Calu3 (cell line): Measurements from ENCODE around the gene CEP41. TPM values are rescaled to one million over a fixed set of nuclear protein-coding genes. Genes with fewer than 3 reads are reported as not detected.

ENCODE experiments used
- BruUV-seq: library from RNA; stranded (reverse); fragments of 400-500 nt; replicated peaks from 2 replicates; lab custom pipeline; 2021; lab: Mats Ljungman, UMichigan
- CTCF ChIA-PET: fragments of 300-600 bp; sonication (Branson Sonifier 250); formaldehyde crosslinking; loops from one replicate; lab custom pipeline; 2022; ENCODE audit warnings: antibody characterized with exemption; lab: Charles Lee
- DNase-seq: peaks from one replicate; pipeline ENCODE4 v3.0.0; 2022
- H3K27ac Mint-ChIP-seq: one replicate; pipeline ENCODE4 v1.8.0; 2022; ENCODE audit warnings: mixed read lengths; ENCODE audit not compliant: unreplicated experiment
- H3K27me3 Mint-ChIP-seq: one replicate; pipeline ENCODE4 v1.8.0; 2022; ENCODE audit warnings: mixed read lengths; ENCODE audit not compliant: unreplicated experiment
- H3K36me3 Mint-ChIP-seq: one replicate; pipeline ENCODE4 v1.8.0; 2022; ENCODE audit warnings: mild to moderate bottlenecking, moderate library complexity, mixed read lengths; ENCODE audit not compliant: insufficient read depth, unreplicated experiment
- H3K4me1 Mint-ChIP-seq: one replicate; pipeline ENCODE4 v1.8.0; 2022; ENCODE audit warnings: mild to moderate bottlenecking, low read depth, mixed read lengths; ENCODE audit not compliant: unreplicated experiment
- H3K4me3 Mint-ChIP-seq: one replicate; pipeline ENCODE4 v1.8.0; 2022; ENCODE audit warnings: mild to moderate bottlenecking, low read depth, moderate library complexity, mixed read lengths; ENCODE audit not compliant: unreplicated experiment
- H3K9me3 Mint-ChIP-seq: one replicate; pipeline ENCODE4 v1.8.0; 2022; ENCODE audit warnings: low read depth, mixed read lengths; ENCODE audit not compliant: unreplicated experiment
- CTCF ChIP-seq: fragments of 200-600 bp; IDR thresholded peaks from one replicate; pipeline ENCODE4 v1.8.0; 2022; ENCODE audit warnings: antibody characterized with exemption; ENCODE audit not compliant: unreplicated experiment
- intact Hi-C: fragments of 100-400 bp; cut with micrococcal nuclease; formaldehyde crosslinking; loops from one replicate; pipeline ENCODE4 v1.10.0; 2022; ENCODE audit not compliant: unreplicated experiment
- total RNA-seq: library from RNA; stranded (reverse); gene quantifications from 2 replicates; pipeline ENCODE4 v1.2.3, GENCODE V29; 2022

Gene CEP41
- total RNA-seq, 1 experiment from 2014 or later: 21.6 TPM

- no peak for TF ChIP-seq CTCF
- intact Hi-C loops: no loop called here
- H3K4me3 Mint-ChIP-seq: no peak overlapping the region
- H3K27me3 Mint-ChIP-seq: no peaks in the 10 kb centered on the region
- CTCF ChIA-PET: interaction anchor here (0.5 kb wide), 1 partner anchor 704 kb away, joined by 5 read pairs; no protein-coding TSS in a partner anchor
- DNase-seq: no peak
- H3K4me1 Mint-ChIP-seq: no peaks in the 10 kb centered on the region
- no peak overlapping the region for H3K27ac Mint-ChIP-seq
- no peaks in the 10 kb centered on the region for H3K9me3 Mint-ChIP-seq
- no TSS peak for BruUV-seq
- H3K36me3 Mint-ChIP-seq: no peaks in the 10 kb centered on the region
Measured at GRCh38 chr7:130386876-130387275, 53.9 kb downstream of the CEP41 start.

GRCh38 chr7:130385600-130386066 is 55.2 kb downstream of the CEP41 start:
- no TSS peak for BruUV-seq
- Mint-ChIP-seq H3K36me3 (no peaks in the 10 kb centered on the region), H3K4me3 (no peak overlapping the region), H3K4me1 (no peaks in the 10 kb centered on the region), H3K9me3 (no peaks in the 10 kb centered on the region), H3K27ac (no peak overlapping the region), H3K27me3 (peaks cover 7% of the 10 kb centered on the region)
- intact Hi-C loops: no loop called here
- no peak for DNase-seq
- no peak for TF ChIP-seq CTCF
- CTCF ChIA-PET: no interaction called here

DNA sequence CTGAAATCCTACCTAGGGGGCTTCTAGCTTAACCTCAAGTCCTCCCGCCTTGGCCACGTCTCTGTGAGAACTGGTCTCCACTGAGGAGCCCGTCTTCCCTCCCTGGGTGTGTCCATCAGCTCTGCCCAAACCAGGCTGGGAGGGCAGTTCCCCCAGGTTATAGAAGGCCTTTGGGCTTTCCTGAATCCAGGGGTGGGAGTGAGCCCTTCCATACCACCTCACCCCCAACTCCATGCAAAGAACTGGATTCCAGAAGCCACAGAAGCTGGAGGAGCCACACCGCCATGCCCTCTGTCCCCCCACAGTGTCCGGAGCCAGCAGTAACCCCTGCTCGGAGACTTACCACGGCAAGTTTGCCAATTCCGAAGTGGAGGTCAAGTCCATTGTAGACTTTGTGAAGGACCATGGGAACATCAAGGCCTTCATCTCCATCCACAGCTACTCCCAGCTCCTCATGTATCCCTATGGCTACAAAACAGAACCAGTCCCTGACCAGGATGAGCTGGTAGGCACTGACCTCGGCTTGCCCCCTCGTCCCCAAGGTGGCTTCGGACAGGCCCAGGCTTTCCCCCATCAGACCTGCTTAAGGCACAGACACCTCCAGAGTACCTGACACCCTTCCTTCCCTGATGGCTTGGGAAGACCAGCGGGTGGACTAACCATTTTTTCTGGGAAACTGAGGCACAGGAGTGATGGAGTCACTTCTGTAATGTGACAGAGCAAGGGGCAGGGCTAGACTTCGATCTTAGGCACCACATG is 55.8 kb downstream of the CEP41 start:
- CTCF ChIA-PET: no interaction called here
- Mint-ChIP-seq H3K27me3 (peaks cover 13% of the 10 kb centered on the region), H3K4me3 (no peak overlapping the region), H3K27ac (no peak overlapping the region), H3K4me1 (no peaks in the 10 kb centered on the region), H3K9me3 (no peaks in the 10 kb centered on the region), H3K36me3 (no peaks in the 10 kb centered on the region)
- no peak for DNase-seq
- intact Hi-C loops: no loop called here
- no TSS peak for BruUV-seq
- no peak for TF ChIP-seq CTCF

DNA sequence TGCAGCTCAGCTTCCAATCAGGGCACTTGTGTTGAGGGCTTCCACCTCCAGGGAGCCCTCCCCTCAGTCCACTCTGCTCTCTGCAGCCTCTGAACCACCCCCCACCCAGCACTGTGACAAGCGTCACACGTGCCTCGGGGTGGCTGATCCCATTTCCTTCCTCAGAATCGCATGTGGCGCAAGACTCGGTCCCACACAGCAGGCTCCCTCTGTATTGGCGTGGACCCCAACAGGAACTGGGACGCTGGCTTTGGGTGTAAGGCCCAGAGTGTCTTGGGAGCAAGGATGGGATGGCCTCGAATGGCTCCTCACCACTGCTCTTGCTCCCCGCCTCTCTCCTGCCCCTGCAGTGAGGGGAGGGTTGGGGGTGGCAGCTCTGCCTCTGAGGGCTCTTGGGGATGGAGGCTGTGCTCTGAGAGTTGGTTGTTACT is 56.4 kb downstream of the CEP41 start:
- Mint-ChIP-seq H3K9me3 (no peaks in the 10 kb centered on the region), H3K4me3 (no peak overlapping the region), H3K27ac (no peak overlapping the region), H3K36me3 (no peaks in the 10 kb centered on the region), H3K4me1 (no peaks in the 10 kb centered on the region), H3K27me3 (peaks cover 14% of the 10 kb centered on the region)
- no peak for TF ChIP-seq CTCF
- intact Hi-C loops: no loop called here
- BruUV-seq: no TSS peak
- CTCF ChIA-PET: no interaction called here
- DNase-seq: no peak
